NB4 (cell line): ENCODE results near the gene ENPEP.

Experiments
- DNase-seq: peaks from one replicate; pipeline ENCODE4 v3.0.0; 2010; ENCODE audit warnings: low read depth
- H3K4me3 ChIP-seq: one replicate; pipeline ENCODE4 v1.5.1; 2011; ENCODE audit warnings: mild to moderate bottlenecking, low read depth, low read length, moderate library complexity
- CTCF ChIP-seq: IDR thresholded peaks from one replicate; pipeline ENCODE4 v1.5.1; 2012; ENCODE audit warnings: low read depth, low read length
- MAX ChIP-seq: IDR thresholded peaks from 2 replicates; pipeline ENCODE4 v1.6.1; 2011; ENCODE audit warnings: low read depth, low read length
- MYC ChIP-seq: IDR thresholded peaks from 2 replicates; pipeline ENCODE4 v1.6.1; 2011; ENCODE audit warnings: low read depth, low read length
- POLR2A ChIP-seq: IDR thresholded peaks from 2 replicates; pipeline ENCODE4 v1.6.1; 2011; ENCODE audit warnings: mild to moderate bottlenecking; ENCODE audit not compliant: insufficient read length; ENCODE audit errors: extremely low read depth

ENPEP gene

GRCh38 chr4:110452546-110452945 lies 23.4 kb upstream of the ENPEP start:
- H3K4me3 ChIP-seq: no peak overlapping the region
- DNase-seq: no peak
- no peak for TF ChIP-seq MYC

GRCh38 chr4:110454441-110454840 lies 21.5 kb upstream of the ENPEP start:
- H3K4me3 ChIP-seq: no peak overlapping the region
- no peak for TF ChIP-seq MAX
- TF ChIP-seq POLR2A: no peak
- no peak for TF ChIP-seq CTCF
- no peak for TF ChIP-seq MYC
- no peak for DNase-seq

GRCh38 chr4:110458494-110459266 lies 17.3 kb upstream of the ENPEP start:
- no peak for DNase-seq
- TF ChIP-seq POLR2A (no peak), CTCF (no peak), MYC (no peak), MAX (no peak)
- no peak overlapping the region for H3K4me3 ChIP-seq

GRCh38 chr4:110460074-110460746 lies 15.7 kb upstream of the ENPEP start:
- H3K4me3 ChIP-seq: no peak overlapping the region
- no peak for TF ChIP-seq MYC
- no peak for TF ChIP-seq MAX
- no peak for TF ChIP-seq POLR2A
- no peak for TF ChIP-seq CTCF
- DNase-seq: no peak

GRCh38 chr4:110467400-110467799 lies 8.6 kb upstream of the ENPEP start:
- no peak for TF ChIP-seq POLR2A
- no peak for TF ChIP-seq MAX
- no peak for TF ChIP-seq MYC
- TF ChIP-seq CTCF: no peak
- DNase-seq: no peak
- H3K4me3 ChIP-seq: no peak overlapping the region

GRCh38 chr4:110472583-110473329 lies 3.2 kb upstream of the ENPEP start:
- TF ChIP-seq MYC (no peak), MAX (no peak), CTCF (no peak), POLR2A (no peak)
- no peak for DNase-seq

More at GRCh38 chr4:110472583-110473329, 3.2 kb upstream of the ENPEP start:
- H3K4me3 ChIP-seq: no peak overlapping the region
